C1 segment of cervical spinal cord (tissue), 14 donors: Measurements from ENCODE around the gene DBX2.
"Not testable (repeated sequence)": the region's sequence is repeated elsewhere in the genome, so short reads cannot be mapped to it uniquely, and the experiment has no call there.

Experiments
- DNase-seq, 14 donors: peaks; one replicate each; lab custom pipeline; 2025; lab: John Stamatoyannopoulos, UW

DBX2 gene

GRCh38 chr12:45050751-45051571 lies at the start of gene DBX2:
TSS of gene DBX2 (minus strand) at chr12:45051099. CDS start at chr12:45050927, 172 bp downstream.
- DNase-seq = peak in 7 of 14 donors; percentile 16 to 58 (median 31)

GRCh38 chr12:45098766-45099165 lies 47.9 kb upstream of the DBX2 start:
- no peak for DNase-seq

GRCh38 chr12:45095417-45095816 lies 44.5 kb upstream of the DBX2 start:
- not testable (repeated sequence) for DNase-seq

- no peak for DNase-seq
These were observed 42.2 kb upstream of the DBX2 start for GRCh38 chr12:45093051-45093450.

- peak in 2 of 14 donors; percentile 9 to 20 for DNase-seq
These were observed 38.6 kb upstream of the DBX2 start for GRCh38 chr12:45089411-45090075.

- no peak for DNase-seq
These were observed 37.7 kb upstream of the DBX2 start for GRCh38 chr12:45088608-45089007.

- DNase-seq = not testable (repeated sequence)
These were observed 33.3 kb upstream of the DBX2 start for GRCh38 chr12:45084248-45084647.

GRCh38 chr12:45077251-45077650 lies 26.4 kb upstream of the DBX2 start:
- no peak for DNase-seq

- DNase-seq = no peak
These were observed 25.6 kb upstream of the DBX2 start for GRCh38 chr12:45076417-45077026.

- DNase-seq = no peak
These were observed 24.8 kb upstream of the DBX2 start for GRCh38 chr12:45075587-45076282.

GRCh38 chr12:45065125-45065626 lies 14.3 kb upstream of the DBX2 start:
- peak in 1 of 14 donors; percentile 0 for DNase-seq

GRCh38 chr12:45060976-45061375 lies 10.1 kb upstream of the DBX2 start:
- no peak for DNase-seq

- peak in 1 of 14 donors; percentile 48 for DNase-seq
These were observed 750 bp upstream of the DBX2 start for GRCh38 chr12:45051572-45052125.

GRCh38 chr12:45049912-45050750 lies 768 bp downstream of the DBX2 start:
- peak in 5 of 14 donors; percentile 6 to 35 (median 24) for DNase-seq

GRCh38 chr12:45042599-45042998 lies 8.3 kb downstream of the DBX2 start:
- no peak for DNase-seq

GRCh38 chr12:45040977-45041376 lies 9.9 kb downstream of the DBX2 start:
- no peak for DNase-seq

GRCh38 chr12:45039757-45040156 lies 11.1 kb downstream of the DBX2 start:
- DNase-seq = no peak

- peak in 7 of 14 donors; percentile 9 to 29 (median 15) for DNase-seq
These were observed 16.0 kb downstream of the DBX2 start for GRCh38 chr12:45034861-45035265.

GRCh38 chr12:45017916-45018315 lies 33.0 kb downstream of the DBX2 start:
- DNase-seq = no peak

GRCh38 chr12:45014396-45014795 lies 36.5 kb downstream of the DBX2 start:
- no peak for DNase-seq
